RWPE1 (cell line): ENCODE measurements around the gene SAE1.

ENCODE experiments used
- CTCF ChIA-PET: fragments of 350-600 bp; sonication (Branson Sonifier 250); formaldehyde crosslinking; extraction: SDS; loops from one replicate; lab custom pipeline; 2021; lab: Yijun Ruan, JAX
- POLR2A ChIA-PET: fragments of 400-600 bp; formaldehyde crosslinking; extraction: SDS; loops from one replicate; lab custom pipeline; 2020; ENCODE audit warnings: antibody characterized with exemption; ENCODE audit not compliant: low non-redundant PET; lab: Yijun Ruan, JAX
- DNase-seq: peaks from one replicate; pipeline ENCODE4 v3.0.0; 2012; ENCODE audit warnings: low spot score
- H3K27ac ChIP-seq: fragments of 450-650 bp; 2 replicates; pipeline ENCODE4 v1.5.1; 2017
- TF ChIP-seq, protein P1 (sequence below): fragments of 450-650 bp; conservative IDR thresholded peaks from 2 replicates; pipeline ENCODE4 v1.5.1; 2017; ENCODE audit warnings: low read depth, mild to moderate bottlenecking

Gene SAE1

DNA sequence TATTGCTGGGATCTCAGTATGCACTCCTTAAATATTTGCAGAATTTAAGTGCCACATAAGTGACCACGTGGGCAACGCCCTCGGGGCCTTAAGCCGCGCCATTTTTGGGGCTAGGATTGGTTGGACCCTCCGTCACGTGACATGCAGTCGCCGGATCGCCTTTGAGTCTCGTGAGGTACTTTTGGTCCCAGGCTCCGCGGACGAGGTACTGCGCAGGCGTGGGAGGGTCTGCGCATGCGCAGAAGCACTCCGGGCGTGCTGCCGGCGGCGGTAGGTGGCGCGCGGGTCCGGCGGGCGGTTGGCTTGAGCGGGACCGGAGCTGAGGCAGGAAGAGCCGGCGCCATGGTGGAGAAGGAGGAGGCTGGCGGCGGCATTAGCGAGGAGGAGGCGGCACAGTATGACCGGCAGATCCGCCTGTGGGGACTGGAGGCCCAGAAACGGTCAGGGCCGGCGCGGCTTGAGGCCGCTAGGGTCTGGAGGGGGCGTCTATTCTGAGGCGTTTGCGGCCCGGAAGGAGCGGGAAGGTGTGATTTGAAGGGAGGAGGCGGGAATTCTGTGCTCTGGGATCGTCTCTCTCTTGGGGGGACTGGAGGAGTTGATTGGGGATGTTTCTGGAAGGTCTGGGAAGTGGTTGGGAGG is at the start of gene SAE1:
Gene SAE1 (plus strand): TSS at position 247 of the 639 bp plus-strand sequence. CDS start 96 bp downstream, at position 343.
- ChIA-PET POLR2A (interaction anchor here (0.7 to 0.8 kb wide), 2 partner anchors 19 to 113 kb away, joined by 3 to 6 read pairs; no protein-coding TSS in a partner anchor), CTCF (interaction anchor here (1.1 to 2.0 kb wide), 3 partner anchors 94 to 118 kb away, joined by 3 to 13 read pairs (median 4); no protein-coding TSS in a partner anchor)
- peak; percentile 99 for DNase-seq
- H3K27ac ChIP-seq, result peak within 1 kb of the TSS; percentile 88
- TF ChIP-seq, protein P1, sequence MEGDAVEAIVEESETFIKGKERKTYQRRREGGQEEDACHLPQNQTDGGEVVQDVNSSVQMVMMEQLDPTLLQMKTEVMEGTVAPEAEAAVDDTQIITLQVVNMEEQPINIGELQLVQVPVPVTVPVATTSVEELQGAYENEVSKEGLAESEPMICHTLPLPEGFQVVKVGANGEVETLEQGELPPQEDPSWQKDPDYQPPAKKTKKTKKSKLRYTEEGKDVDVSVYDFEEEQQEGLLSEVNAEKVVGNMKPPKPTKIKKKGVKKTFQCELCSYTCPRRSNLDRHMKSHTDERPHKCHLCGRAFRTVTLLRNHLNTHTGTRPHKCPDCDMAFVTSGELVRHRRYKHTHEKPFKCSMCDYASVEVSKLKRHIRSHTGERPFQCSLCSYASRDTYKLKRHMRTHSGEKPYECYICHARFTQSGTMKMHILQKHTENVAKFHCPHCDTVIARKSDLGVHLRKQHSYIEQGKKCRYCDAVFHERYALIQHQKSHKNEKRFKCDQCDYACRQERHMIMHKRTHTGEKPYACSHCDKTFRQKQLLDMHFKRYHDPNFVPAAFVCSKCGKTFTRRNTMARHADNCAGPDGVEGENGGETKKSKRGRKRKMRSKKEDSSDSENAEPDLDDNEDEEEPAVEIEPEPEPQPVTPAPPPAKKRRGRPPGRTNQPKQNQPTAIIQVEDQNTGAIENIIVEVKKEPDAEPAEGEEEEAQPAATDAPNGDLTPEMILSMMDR, result peak; percentile 66

DNA sequence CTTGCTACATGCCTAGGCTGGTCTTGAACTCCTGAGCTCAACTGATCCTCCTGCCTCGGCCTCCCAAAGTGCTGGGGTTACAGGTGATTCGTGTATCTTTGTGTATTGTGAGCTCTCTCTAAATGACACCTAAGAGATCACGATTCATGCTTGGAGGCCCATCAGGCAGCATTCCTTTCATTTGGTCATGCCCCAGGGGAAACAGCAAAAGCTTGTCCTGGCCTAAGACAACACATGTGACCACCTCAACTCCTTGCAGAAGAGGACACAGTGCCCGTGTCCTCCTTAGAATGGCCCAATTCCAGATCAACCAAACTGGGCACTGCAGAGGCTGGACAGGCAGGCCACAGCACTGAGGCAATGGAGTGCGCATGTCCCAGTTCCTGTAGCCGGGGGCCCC is 49.5 kb upstream of the SAE1 start:
- peak overlapping the region; percentile 71 for H3K27ac ChIP-seq
- no peak for DNase-seq
- ChIA-PET CTCF (interaction anchor here (0.6 to 0.7 kb wide), 3 partner anchors 22 to 406 kb away, joined by 3 to 6 read pairs (median 3); no protein-coding TSS in a partner anchor), POLR2A (no interaction called here)
- TF ChIP-seq, protein P1, result no peak

GRCh38 chr19:47082493-47082892 is 48.1 kb upstream of the SAE1 start:
- POLR2A ChIA-PET, result no interaction called here
- no peak for DNase-seq
- TF ChIP-seq, protein P1, result no peak
- CTCF ChIA-PET, result no interaction called here
- H3K27ac ChIP-seq, result no peak overlapping the region

GRCh38 chr19:47084879-47085439 is 45.7 kb upstream of the SAE1 start:
- DNase-seq, result no peak
- TF ChIP-seq, protein P1, result no peak
- H3K27ac ChIP-seq, result no peak overlapping the region
- ChIA-PET CTCF (interaction anchor here (0.5 kb wide), 1 partner anchor 112 kb away, joined by 5 read pairs; no protein-coding TSS in a partner anchor), POLR2A (no interaction called here)

- no peak overlapping the region for H3K27ac ChIP-seq
- no peak for DNase-seq
- CTCF ChIA-PET, result interaction anchor here (0.7 kb wide), 1 partner anchor 230 kb away, joined by 3 read pairs; no protein-coding TSS in a partner anchor
- POLR2A ChIA-PET, result no interaction called here
- TF ChIP-seq, protein P1, result no peak
These were observed 44.4 kb upstream of the SAE1 start for GRCh38 chr19:47086280-47086679.

GRCh38 chr19:47089767-47090350 is 40.8 kb upstream of the SAE1 start:
- ChIA-PET CTCF (no interaction called here), POLR2A (no interaction called here)
- no peak for DNase-seq
- TF ChIP-seq, protein P1, result no peak
- peak overlapping the region; percentile 28 for H3K27ac ChIP-seq
